HL-60/S4 (cell line): ENCODE data around the gene HARS1.
"Not testable (repeated sequence)": the region's sequence is repeated elsewhere in the genome, so short reads cannot be mapped to it uniquely, and the experiment has no call there.

ENCODE experiments used
- in situ Hi-C: fragments of 300-500 bp; cut with MboI; formaldehyde crosslinking; loops from 2 replicates; pipeline ENCODE4 v1.14.3; 2022; ENCODE audit warnings: low sequenced_read_pairs

Gene HARS1

DNA sequence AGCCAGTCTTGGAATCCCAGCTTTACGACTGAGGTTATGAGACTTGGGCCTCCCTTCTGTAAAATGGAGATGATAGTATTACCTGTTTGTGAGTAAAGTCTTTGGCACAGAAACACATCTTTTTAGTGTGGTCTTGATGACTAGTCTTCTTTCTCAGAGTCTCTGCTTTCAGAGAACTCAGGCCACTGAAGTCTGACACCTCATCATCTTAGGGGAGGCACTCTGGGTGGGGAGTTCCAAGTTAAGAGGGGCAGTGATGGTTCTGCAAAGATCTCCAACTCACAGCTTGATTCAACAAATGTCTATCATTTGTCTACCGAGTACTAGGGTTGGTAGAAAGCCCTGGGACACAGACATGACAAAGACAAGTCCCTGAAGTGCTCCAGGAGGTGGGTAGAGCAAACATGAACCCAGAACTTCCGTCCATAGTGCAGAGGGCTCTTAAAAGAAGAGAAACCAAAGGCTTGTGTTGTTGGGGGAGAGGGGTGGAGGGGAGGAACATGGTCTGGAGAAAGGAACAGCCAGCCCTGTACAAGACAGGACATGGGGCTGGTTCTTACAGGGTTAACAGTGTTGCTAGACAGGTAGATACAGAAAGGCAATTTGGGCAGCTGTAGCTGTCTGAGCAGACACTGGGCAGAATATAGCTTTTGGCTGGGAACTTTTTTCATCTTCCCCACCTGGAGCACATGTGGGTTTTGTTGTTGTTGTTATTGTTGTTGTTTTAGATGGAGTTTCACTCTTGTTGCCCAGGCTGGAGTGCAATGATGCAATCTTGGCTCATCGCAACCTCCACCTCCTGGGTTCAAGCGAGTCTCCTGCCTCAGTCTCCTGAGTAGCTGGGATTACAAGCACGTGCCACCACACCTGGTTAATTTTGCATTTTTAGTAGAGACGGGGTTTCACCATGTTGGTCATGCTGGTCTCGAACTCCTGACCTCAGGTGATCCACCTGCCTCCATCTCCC lies 55.6 kb downstream of the HARS1 start:
- in situ Hi-C loops: loop anchor here (10.0 kb wide), 1 partner anchor 61 kb away; no protein-coding TSS in a partner anchor

GRCh38 chr5:140634103-140634502 lies 57.1 kb downstream of the HARS1 start:
- in situ Hi-C loops: loop anchor here (10.0 kb wide), 1 partner anchor 59 kb away; no protein-coding TSS in a partner anchor

GRCh38 chr5:140633501-140633900 lies 57.7 kb downstream of the HARS1 start:
- in situ Hi-C loops: loop anchor here (10.0 kb wide), 1 partner anchor 59 kb away; no protein-coding TSS in a partner anchor

GRCh38 chr5:140633021-140633471 lies 58.1 kb downstream of the HARS1 start, which contains the start of gene CD14:
Gene CD14, minus strand, starts transcription at chr5:140633175. Its CDS starts 104 bp downstream, at chr5:140633071.
- in situ Hi-C loops: loop anchor here (10.0 kb wide), 1 partner anchor 58 kb away; no protein-coding TSS in a partner anchor

DNA sequence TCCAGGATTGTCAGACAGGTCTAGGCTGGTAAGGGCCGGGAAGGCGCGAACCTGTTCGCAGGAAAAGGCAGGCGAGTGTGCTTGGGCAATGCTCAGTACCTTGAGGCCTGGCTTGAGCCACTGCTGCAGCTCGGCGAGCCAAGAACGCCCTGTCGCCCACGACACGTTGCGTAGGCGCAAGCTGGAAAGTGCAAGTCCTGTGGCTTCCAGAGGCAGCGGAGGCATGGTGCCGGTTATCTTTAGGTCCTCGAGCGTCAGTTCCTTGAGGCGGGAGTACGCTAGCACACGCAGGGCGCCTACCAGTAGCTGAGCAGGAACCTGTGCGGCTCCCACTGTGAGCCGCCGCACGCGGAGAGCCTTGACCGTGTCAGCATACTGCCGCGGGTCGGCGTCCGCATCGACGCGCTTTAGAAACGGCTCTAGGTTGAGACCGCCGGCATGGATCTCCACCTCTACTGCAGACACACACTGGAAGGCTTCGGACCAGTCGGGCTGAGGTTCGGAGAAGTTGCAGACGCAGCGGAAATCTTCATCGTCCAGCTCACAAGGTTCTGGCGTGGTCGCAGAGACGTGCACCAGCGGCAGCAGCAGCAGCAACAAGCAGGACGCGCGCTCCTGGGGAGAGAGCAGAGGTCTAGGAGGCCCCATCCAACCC lies 58.7 kb downstream of the HARS1 start:
- in situ Hi-C loops: loop anchor here (10.0 kb wide), 1 partner anchor 58 kb away; no protein-coding TSS in a partner anchor

DNA sequence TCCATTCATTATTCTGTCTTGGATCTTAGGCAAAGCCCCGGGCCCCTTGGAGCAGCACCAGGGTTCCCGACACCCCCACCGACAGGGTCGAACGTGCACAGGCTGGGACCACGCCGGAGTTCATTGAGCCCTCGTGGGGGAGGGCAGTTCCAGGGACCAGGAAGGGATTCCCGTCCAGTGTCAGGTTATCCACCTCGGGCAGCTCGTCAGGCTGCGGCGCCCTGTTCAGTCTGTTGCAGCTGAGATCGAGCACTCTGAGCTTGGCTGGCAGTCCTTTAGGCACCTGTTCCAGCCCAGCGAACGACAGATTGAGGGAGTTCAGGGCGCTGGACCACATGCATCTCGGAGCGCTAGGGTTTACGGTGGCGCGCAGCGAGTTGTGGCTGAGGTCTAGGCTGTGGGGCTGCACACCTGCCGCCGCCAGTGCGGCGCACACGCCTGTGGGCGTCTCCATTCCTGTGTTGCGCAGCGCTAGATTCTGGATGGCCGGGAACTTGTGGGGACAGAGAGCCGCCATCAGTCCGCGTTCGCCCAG lies 59.3 kb downstream of the HARS1 start:
- in situ Hi-C loops: loop anchor here (10.0 kb wide), 1 partner anchor 57 kb away; no protein-coding TSS in a partner anchor

GRCh38 chr5:140631036-140631417 lies 60.1 kb downstream of the HARS1 start:
- in situ Hi-C loops: loop anchor here (10.0 kb wide), 1 partner anchor 56 kb away; no protein-coding TSS in a partner anchor

DNA sequence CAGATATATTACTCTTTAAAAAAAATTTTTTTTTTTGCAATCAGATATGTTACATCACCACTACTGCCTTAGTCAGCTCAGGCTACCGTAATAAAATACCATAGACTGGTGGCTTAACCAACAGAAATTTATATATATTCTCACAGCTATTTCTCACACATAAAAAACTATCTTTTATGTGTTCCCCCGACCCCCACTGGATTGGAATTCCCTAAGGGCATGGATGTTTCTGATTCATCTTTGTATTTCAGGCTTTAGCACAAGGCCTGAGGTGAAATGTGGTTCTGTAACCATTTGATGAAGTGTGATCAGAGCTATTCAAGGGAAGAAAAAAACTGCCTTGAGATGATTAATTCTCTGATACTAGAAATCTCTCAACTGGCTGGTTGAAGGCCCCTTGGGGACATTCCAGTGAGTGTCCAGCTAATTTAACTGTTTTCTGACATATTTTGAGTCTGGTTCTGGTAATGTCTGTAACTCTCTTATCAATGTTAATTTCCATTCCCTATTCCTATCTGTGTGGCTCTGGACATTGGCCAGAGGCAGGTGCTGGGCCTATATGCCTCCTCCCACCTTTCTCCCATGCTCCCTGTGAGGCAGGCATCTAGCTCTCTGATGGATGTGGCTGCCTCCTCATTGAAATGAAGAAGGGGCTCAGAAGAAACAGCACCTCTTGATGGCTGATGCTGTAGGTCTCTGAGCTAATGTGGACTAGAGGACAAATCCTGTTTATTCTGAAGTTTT lies 60.7 kb downstream of the HARS1 start:
- in situ Hi-C loops: loop anchor here (10.0 kb wide), 1 partner anchor 56 kb away; no protein-coding TSS in a partner anchor

DNA sequence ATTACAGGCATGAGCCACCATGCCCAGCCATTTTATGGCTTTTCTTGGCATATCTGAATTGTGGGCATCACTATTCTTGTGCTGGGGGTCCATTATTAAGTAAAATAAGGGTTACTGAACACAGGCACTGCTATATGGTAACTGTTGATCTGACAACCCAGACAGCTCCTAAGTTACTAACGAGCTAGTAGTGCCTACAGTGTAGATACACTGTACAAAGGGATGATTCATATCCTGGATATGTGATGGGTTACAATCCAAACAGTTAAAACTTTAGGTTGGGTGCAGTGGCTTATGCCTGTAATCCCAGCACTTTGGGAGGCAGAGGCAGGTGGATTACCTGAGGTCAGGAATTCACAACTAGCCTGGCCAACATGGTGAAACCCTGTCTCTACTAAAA lies 62.5 kb downstream of the HARS1 start:
- in situ Hi-C loops: no loop called here

GRCh38 chr5:140627972-140628371 lies 63.2 kb downstream of the HARS1 start:
- in situ Hi-C loops: no loop called here

GRCh38 chr5:140624886-140625285 lies 66.3 kb downstream of the HARS1 start:
- in situ Hi-C loops: not testable (repeated sequence)
